Medulla oblongata (tissue), 1 donor: Measurements from ENCODE around the gene CD22.
A peak's percentile ranks its signal among the peaks of the same experiment; 100 is the strongest.

Experiments used
- DNase-seq: peaks from one replicate; pipeline ENCODE4 v3.0.0-alpha.2; 2015; ENCODE audit errors: extremely low spot score

The CD22 gene

GRCh38 chr19:35314031-35314430 is 15.0 kb upstream of the CD22 start:
- no peak for DNase-seq

GRCh38 chr19:35314858-35315470 is 14.0 kb upstream of the CD22 start:
- no peak for DNase-seq

GRCh38 chr19:35315883-35316282 is 13.1 kb upstream of the CD22 start:
- DNase-seq: no peak

DNA sequence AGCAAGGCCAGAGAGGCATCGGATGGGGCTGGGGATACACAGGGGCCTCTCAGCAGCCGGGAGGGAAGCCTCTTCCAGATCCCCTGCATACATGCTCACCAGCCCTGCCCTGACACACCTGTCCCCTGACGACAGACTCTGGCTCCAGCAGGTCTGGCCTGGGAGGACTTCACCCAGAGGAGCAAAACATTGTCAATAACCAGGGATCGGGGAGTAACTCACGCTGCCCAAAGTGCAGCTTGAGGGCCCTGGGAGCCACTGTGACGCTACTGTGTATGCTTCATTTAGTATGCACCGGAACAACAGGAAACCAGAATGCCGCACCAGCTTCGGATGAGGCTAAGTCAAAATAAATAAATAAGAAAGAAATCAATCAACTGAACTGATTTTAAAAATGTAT is 12.4 kb upstream of the CD22 start:
- DNase-seq: no peak

DNA sequence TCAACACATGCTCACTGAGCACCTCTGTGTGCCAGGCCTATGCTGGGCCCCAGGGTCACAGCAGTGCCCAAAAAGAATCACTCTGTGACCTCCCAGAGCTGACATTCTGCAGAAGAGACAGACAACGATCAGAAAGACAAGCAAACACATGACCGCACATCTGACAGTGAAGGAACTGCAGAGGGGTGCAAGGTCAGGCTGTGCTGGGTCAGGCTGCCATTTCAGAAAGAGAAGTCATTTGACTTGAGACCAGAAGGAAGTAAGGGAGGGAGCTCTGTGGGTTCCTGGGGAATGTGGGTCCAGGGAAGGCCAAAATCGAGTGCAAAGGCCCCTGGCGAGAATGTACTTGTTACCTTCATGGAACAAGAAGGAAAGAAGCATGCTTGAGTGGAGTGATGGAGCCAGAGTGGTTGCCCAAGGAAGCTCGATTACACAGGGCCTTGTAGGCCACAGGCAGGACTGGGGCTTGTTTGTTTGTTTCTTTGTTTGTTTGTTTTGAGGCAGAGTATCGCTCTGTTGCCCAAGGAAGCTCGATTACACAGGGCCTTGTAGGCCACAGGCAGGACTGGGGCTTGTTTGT is 11.4 kb upstream of the CD22 start:
- DNase-seq: peak; percentile 66

GRCh38 chr19:35318679-35319448 is 10.1 kb upstream of the CD22 start:
- peak; percentile 87 for DNase-seq

DNA sequence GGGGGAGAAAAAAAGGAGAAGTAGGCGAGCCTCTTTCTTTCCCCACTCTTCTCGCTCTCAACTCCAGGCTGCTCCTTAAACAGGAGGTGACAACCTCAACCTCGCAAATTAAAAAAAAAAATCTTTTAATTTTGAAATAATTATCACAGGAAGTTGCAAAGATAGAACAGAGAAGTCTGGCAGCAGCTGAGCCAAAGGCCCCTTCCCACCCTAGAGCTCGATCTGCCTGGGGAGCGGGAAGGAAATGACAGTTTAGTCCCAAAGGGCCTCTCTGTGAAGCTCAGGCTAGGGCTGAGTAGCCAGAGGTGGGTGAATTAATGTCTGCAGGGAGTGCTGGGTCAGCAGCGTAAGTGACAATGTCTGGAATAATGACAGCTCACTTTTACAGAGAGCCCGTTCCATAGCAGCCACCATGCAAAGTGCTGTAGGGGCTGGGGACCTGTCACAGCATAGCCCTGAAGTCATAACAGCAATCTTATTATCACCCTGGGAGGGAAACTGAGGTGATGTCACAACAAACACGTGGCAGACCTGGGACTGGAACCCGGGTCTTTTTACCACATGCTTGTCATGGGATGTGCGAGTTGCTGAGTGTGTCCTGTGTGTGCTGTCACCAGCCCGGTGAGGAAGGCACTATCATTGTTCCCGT is 8.8 kb upstream of the CD22 start:
- peak; percentile 45 for DNase-seq

DNA sequence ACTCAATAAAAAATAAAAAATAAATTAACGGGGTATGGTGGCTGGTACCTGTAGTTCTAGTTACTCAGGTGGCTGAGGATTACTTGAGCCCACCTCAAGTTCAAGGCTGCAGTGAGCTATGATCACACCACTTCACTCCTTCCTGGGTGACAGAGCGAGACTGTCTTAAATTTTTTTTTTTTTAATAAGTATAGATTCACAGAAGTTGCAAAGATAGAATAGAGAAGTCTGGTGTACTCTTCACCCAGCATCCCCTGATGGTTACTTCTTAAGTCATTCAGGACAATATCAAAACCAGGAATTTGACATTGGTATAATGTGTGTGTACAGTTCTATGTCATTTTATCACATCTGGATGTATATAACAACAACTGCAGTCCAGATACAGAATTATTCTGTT is 7.7 kb upstream of the CD22 start:
- DNase-seq: no peak

GRCh38 chr19:35322014-35322413 is 7.0 kb upstream of the CD22 start:
- no peak for DNase-seq

- no peak for DNase-seq
These were observed 1.3 kb upstream of the CD22 start for GRCh38 chr19:35327642-35328041.

GRCh38 chr19:35329323-35329722 is 336 bp downstream of the CD22 start:
- no peak for DNase-seq

DNA sequence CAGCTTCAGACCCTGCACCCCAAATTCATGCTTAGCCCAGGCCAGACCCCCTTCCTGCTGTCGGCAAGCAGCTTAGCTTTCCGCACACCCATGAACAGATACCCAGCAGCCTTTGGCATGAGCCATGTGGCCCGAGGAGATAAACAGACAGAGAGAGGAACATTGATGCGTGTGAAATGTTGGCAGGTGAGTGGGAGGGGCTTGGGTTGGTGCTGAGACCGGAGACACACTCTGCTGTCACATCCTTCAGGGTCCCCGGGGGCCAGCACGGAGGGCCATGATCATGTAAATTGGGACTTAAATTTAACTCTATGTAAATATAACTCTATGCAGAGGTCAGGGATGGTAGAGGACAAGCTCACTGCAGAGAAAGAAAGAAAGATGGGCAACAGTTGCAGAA is 1.5 kb downstream of the CD22 start:
- DNase-seq: no peak

- no peak for DNase-seq
These were observed 2.7 kb downstream of the CD22 start for GRCh38 chr19:35331551-35332214.

- no peak for DNase-seq
These were observed 3.8 kb downstream of the CD22 start for GRCh38 chr19:35332817-35333216.

GRCh38 chr19:35334144-35334753 is 5.3 kb downstream of the CD22 start:
- DNase-seq: no peak

- DNase-seq: no peak
These were observed 7.4 kb downstream of the CD22 start for GRCh38 chr19:35336166-35336955.

DNA sequence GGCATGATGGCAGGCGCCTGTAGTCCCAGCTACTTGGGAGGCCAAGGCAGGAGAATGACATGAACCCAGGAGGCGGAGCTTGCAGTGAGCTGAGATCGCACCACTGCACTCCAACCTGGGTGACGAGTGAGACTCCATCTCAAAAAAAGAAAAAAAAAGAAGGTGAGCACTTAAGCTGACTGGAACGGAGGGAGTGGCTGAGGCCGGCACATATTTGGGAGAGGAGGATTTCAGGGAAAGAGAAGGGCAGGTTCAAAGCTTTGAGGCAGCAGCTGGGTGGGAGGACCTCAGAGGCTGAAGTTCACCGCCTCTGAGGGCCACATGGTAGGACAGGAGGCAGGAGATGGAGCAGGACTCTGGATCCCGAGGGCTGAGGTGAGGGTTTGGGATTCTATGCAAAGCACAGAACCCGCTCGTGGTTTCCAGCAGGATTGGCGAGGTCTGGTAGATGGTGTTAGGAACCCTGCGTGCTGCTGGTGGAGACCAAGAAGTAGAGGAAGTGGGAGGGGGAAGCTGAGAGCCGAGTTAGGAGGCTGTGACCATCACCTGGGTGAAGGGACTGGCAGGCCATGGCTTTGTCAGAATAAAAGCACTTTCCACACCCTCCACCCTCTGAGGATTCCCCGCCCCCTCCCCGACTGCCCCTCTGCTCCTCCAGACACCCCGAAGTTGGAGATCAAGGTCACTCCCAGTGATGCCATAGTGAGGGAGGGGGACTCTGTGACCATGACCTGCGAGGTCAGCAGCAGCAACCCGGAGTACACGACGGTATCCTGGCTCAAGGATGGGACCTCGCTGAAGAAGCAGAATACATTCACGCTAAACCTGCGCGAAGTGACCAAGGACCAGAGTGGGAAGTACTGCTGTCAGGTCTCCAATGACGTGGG is 8.4 kb downstream of the CD22 start:
- DNase-seq: no peak

GRCh38 chr19:35337984-35338296 is 9.0 kb downstream of the CD22 start:
- DNase-seq: no peak

DNA sequence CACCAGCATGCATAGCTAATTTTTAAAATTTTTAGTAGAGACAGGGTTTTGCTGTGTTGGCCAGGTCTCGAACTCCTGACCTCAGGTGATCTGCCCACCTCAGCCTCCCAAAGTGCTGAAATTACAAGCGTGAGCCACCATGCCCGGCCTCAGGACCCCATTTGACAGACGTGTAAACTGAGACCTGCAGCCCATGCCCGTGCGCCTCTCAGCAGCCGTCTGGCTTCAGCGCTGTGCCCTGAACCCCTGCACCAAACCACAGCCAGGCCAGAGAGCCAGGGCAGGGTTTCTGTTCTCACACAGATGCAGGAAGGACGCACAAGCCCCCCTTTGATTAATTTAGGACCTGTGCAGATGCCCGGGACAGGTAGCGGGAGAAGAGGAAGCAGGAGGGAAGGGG is 11.4 kb downstream of the CD22 start:
- no peak for DNase-seq

GRCh38 chr19:35341006-35341405 is 12.0 kb downstream of the CD22 start:
- DNase-seq: no peak
